ENCODE results near the gene MAPK10.

DNA sequence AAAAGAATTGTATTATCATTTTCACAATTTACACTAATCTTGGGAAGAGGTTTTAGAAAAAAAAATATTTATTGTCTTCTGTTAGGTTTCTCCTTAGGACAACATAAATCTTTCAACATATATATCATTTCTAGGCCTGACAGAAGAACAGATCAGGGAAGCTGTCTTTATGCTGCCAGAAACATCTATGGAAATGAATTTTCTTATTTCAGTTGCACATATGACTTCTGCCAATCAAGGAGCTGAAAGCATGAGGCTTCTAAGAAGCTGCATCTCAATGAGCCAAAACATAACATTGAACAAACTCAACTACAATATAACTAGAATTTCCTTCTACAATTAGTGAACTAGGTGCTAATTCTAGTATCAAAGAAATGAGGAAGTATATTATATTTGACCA, 258.4 kb downstream of the MAPK10 start:
- TF ChIP-seq POLR2AphosphoS5 (IDR thresholded peaks at IDR 0.05; ENCODE audit: borderline replicate concordance, low read depth, low read length) (no peak), EZH2 (IDR thresholded peaks at IDR 0.05) (no peak), FOXP2 (optimal IDR thresholded peaks at IDR 0.05; ENCODE audit: control extremely low read depth, extremely low read length, insufficient read depth) (no peak)

All from SK-N-MC (cell line).